Prostate gland (tissue), 2 donors: ENCODE results near the gene FHOD3. TPM values are rescaled to one million over a fixed set of nuclear protein-coding genes. Genes with fewer than 3 reads are reported as not detected.

ENCODE experiments used
- DNase-seq: peaks from one replicate; pipeline ENCODE4 v3.0.0-alpha.2; 2019; ENCODE audit warnings: low spot score
- H3K27ac ChIP-seq, 2 donors: fragments of 200-600 bp; sonication (generic); 2 replicates each; pipeline ENCODE4 v1.5.1; 2017 to 2019
- H3K27me3 ChIP-seq: fragments of 200-600 bp; sonication (generic); replicated peaks from 2 replicates; pipeline ENCODE4 v1.5.1; 2019; ENCODE audit not compliant: insufficient read depth
- H3K36me3 ChIP-seq, 2 donors: fragments of 200-600 bp; sonication (generic); 1 replicate in 1 of 2; 2 replicates in 1 of 2; pipeline versions ENCODE4 v1.5.1 to v1.8.1; 2017 to 2019
- H3K4me1 ChIP-seq: fragments of 200-600 bp; sonication (generic); replicated peaks from 2 replicates; pipeline ENCODE4 v1.5.1; 2019
- H3K4me3 ChIP-seq, 2 donors: fragments of 200-600 bp; sonication (generic); 2 replicates each; pipeline ENCODE4 v1.5.1; 2017 to 2019
- H3K9me3 ChIP-seq: fragments of 200-600 bp; sonication (generic); 2 replicates; pipeline ENCODE4 v1.5.1; 2017
- POLR2A ChIP-seq: fragments of 450-650 bp; IDR thresholded peaks from one replicate; pipeline ENCODE4 v1.6.1; 2016; ENCODE audit warnings: antibody characterized with exemption, mild to moderate bottlenecking
- POLR2AphosphoS5 ChIP-seq: sonication (generic); formaldehyde crosslinking; IDR thresholded peaks from one replicate; pipeline ENCODE4 v1.6.1; 2017; ENCODE audit warnings: antibody characterized with exemption
- whole genome bisulfite sequencing: methylation state at CpG from one replicate; pipeline ENCODE4 v1.1.5; 2018; 5-methylcytosine and 5-hydroxymethylcytosine counted together
- intact Hi-C: fragments of 100-400 bp; cut with DNase I; formaldehyde crosslinking; loops from one replicate; pipeline ENCODE4 v1.14.2; 2022
- total RNA-seq, 2 donors: library from RNA; depleted of rRNA; stranded (reverse); fragments of >200 nt; gene quantifications; one replicate each; pipeline ENCODE4 v1.1.0, GENCODE V29; 2016
- TF ChIP-seq, protein P1 (sequence below), 4 experiments: fragments of 200-600 bp in 2 of 4; fragments of 450-650 bp in 2 of 4; sonication (generic) in 2 of 4; IDR thresholded peaks; 1 replicate in 3 of 4; 2 replicates in 1 of 4; pipeline ENCODE4 v1.5.1; 2016 to 2019; ENCODE audit warnings: antibody characterized with exemption in 4 of 4, mild to moderate bottlenecking in 2 of 4, moderate library complexity in 2 of 4

FHOD3 gene
- total RNA-seq, 2 donors from 2014 or later, result 25.1 to 52.5 TPM

DNA sequence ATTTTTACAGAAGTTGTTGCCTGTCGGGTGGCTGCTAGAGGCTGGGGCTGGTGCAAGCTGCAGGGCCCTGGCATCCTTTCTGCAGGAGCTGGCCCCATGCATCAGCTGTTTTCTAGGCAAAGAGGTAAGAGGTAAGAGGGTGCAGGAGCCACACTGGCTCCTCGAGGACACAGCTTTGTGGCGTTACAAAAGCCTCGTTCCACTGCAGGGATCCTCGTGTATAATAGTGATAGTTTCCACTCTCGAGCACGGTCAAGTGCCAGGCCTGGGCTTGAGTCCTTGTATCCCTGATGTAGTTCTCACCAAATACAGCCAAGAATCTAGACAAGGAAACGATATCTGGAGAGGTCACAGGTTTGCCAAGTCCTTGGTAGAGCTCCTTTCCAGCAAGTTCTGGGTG is 33.2 kb upstream of the FHOD3 start:
- Histone ChIP-seq H3K4me1 (no peaks in the 10 kb centered on the region), H3K9me3 (no peaks in the 10 kb centered on the region), H3K27me3 (no peaks in the 10 kb centered on the region), H3K36me3 (no peaks in the 10 kb centered on the region), H3K27ac (no peak overlapping the region), H3K4me3 (no peak overlapping the region)
- TF ChIP-seq POLR2AphosphoS5 (no peak), POLR2A (no peak)
- TF ChIP-seq, protein P1, sequence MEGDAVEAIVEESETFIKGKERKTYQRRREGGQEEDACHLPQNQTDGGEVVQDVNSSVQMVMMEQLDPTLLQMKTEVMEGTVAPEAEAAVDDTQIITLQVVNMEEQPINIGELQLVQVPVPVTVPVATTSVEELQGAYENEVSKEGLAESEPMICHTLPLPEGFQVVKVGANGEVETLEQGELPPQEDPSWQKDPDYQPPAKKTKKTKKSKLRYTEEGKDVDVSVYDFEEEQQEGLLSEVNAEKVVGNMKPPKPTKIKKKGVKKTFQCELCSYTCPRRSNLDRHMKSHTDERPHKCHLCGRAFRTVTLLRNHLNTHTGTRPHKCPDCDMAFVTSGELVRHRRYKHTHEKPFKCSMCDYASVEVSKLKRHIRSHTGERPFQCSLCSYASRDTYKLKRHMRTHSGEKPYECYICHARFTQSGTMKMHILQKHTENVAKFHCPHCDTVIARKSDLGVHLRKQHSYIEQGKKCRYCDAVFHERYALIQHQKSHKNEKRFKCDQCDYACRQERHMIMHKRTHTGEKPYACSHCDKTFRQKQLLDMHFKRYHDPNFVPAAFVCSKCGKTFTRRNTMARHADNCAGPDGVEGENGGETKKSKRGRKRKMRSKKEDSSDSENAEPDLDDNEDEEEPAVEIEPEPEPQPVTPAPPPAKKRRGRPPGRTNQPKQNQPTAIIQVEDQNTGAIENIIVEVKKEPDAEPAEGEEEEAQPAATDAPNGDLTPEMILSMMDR (IDR thresholded peaks at IDR 0.05), result no peak
- intact Hi-C loops, result no loop called here
- no peak for DNase-seq
- WGBS, result 83% methylated on average over 8 of the region's 8 CpGs

DNA sequence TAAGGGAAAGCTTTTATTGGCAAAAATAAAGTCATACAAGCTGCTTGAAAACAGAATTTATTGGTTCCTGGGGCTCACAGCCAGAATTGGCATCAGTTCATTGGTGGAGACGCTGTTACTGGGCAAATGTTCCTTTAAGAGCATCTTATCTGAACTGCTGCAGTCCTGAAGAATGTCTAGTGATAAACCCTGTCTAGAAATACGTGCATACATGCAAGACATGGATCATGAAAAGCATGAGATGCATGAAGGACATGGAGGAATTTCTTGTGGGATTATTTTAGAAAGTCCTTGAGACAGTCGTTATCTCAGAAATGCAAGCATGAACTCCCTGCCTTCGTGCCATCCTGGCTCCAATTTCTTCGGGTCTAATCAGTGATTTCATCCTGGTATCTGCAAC is 32.5 kb upstream of the FHOD3 start:
- intact Hi-C loops, result no loop called here
- WGBS, result 27% methylated on average over 5 of the region's 5 CpGs
- Histone ChIP-seq H3K27me3 (no peaks in the 10 kb centered on the region), H3K36me3 (no peaks in the 10 kb centered on the region), H3K9me3 (no peaks in the 10 kb centered on the region), H3K4me3 (no peak overlapping the region), H3K4me1 (no peaks in the 10 kb centered on the region), H3K27ac (no peak overlapping the region)
- DNase-seq, result no peak
- no peak for TF ChIP-seq POLR2A
- no peak for TF ChIP-seq POLR2AphosphoS5

DNA sequence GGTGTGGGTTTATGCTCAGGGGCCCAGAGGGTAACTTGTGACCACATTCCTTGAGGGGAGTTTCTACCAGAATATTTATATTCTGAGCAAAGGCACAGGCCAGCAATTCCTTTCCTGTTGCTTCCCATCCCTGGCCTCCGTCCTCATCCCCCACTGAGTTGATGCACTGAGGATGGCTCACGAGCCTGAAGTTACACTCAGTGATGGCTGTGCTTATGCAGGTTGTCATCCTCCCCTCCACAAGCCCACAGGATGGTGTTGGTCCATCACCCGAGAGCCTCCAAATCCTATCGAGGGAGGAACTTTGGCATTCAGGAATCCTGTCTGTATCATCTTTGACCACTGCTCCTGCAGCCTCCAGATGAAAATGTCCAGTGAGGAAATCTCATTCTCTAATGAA is 28.4 kb upstream of the FHOD3 start:
- DNase-seq, result no peak
- Histone ChIP-seq H3K27ac (no peak overlapping the region), H3K36me3 (no peaks in the 10 kb centered on the region), H3K27me3 (no peaks in the 10 kb centered on the region), H3K9me3 (no peaks in the 10 kb centered on the region), H3K4me3 (no peak overlapping the region), H3K4me1 (no peaks in the 10 kb centered on the region)
- WGBS, result 91% methylated on average over 4 of the region's 4 CpGs
- intact Hi-C loops, result no loop called here
- TF ChIP-seq, protein P1 (IDR thresholded peaks at IDR 0.05), result no peak
- TF ChIP-seq POLR2A, result no peak
- no peak for TF ChIP-seq POLR2AphosphoS5

DNA sequence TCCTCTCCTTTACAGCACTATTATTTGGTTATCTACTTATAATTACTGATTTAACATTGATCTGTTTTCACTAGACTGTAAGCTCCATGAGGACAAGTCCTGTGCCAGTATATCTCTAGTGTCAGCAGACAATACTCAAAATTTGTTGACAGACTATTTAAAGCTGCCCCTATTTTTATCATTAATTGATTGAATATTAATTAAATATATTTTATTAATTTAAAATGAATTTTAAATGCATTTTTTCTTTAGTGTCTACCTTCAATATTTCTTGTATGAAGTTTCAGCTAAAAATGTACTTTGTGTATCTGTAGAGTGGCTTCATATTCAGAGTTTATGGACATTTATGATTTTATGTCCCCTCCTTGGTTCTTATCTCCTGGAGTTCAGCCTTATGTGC is 26.4 kb upstream of the FHOD3 start:
- DNase-seq, result no peak
- no peaks in the 10 kb centered on the region for H3K4me1 ChIP-seq
- H3K27me3 ChIP-seq, result no peaks in the 10 kb centered on the region
- TF ChIP-seq, protein P1 (IDR thresholded peaks at IDR 0.05), result no peak
- TF ChIP-seq POLR2A (no peak), POLR2AphosphoS5 (no peak)
- no peak overlapping the region for H3K27ac ChIP-seq
- intact Hi-C loops, result no loop called here
- H3K9me3 ChIP-seq, result no peaks in the 10 kb centered on the region
- no peaks in the 10 kb centered on the region for H3K36me3 ChIP-seq
- H3K4me3 ChIP-seq, result no peak overlapping the region

DNA sequence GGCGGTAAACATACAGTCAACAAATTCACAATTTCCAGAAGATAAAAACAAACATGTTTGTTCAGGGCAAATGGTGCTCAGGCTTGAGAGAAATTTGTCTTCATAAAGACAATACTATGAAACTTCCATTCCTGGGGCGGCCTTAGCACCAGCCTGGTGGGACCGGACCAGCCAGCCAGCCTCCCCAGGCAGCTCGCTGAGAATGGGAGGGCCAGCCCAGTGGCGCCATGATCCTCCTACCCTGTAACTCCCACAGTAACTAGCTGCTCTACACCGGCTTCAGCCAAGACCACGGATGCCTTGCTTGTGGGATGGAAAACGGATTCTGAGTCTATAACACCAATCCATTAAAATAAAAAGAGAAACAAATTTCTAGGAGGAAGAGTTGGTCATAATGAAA is 24.2 kb upstream of the FHOD3 start:
- no peaks in the 10 kb centered on the region for H3K4me1 ChIP-seq
- no peak for DNase-seq
- WGBS, result 91% methylated on average over 8 of the region's 8 CpGs
- intact Hi-C loops, result no loop called here
- H3K4me3 ChIP-seq, result no peak overlapping the region
- H3K27me3 ChIP-seq, result no peaks in the 10 kb centered on the region
- TF ChIP-seq POLR2A (no peak), POLR2AphosphoS5 (no peak)
- TF ChIP-seq, protein P1 (IDR thresholded peaks at IDR 0.05), result no peak
- no peaks in the 10 kb centered on the region for H3K9me3 ChIP-seq
- no peak overlapping the region for H3K27ac ChIP-seq
- no peaks in the 10 kb centered on the region for H3K36me3 ChIP-seq
